HG03135 (cell line): ENCODE measurements around the gene LPP.

Source experiments
- ATAC-seq: cut with Tn5 transposase; IDR thresholded peaks from one replicate; pipeline ENCODE4 v1.9.1; 2021; ENCODE audit warnings: mild to moderate bottlenecking, moderate library complexity; ENCODE audit not compliant: unreplicated experiment

LPP gene

GRCh38 chr3:188352196-188352927, 198.4 kb downstream of the LPP start:
- no peak for ATAC-seq

GRCh38 chr3:188353426-188353825, 199.5 kb downstream of the LPP start:
- no peak for ATAC-seq

GRCh38 chr3:188358787-188359493, 205.0 kb downstream of the LPP start:
- ATAC-seq: no peak

- ATAC-seq: no peak
Observed at GRCh38 chr3:188360364-188360881, 206.5 kb downstream of the LPP start.

GRCh38 chr3:188361888-188362287, 207.9 kb downstream of the LPP start:
- no peak for ATAC-seq

GRCh38 chr3:188362405-188362831, 208.5 kb downstream of the LPP start:
- ATAC-seq: no peak

- no peak for ATAC-seq
Observed at GRCh38 chr3:188365184-188365583, 211.2 kb downstream of the LPP start.

GRCh38 chr3:188365988-188366698, 212.2 kb downstream of the LPP start:
- no peak for ATAC-seq

- ATAC-seq: no peak
Observed at GRCh38 chr3:188367678-188368077, 213.7 kb downstream of the LPP start.

GRCh38 chr3:188369526-188369925, 215.6 kb downstream of the LPP start:
- no peak for ATAC-seq

GRCh38 chr3:188370081-188370830, 216.3 kb downstream of the LPP start:
- ATAC-seq: no peak

- no peak for ATAC-seq
Observed at GRCh38 chr3:188378786-188379185, 224.8 kb downstream of the LPP start.

- no peak for ATAC-seq
Observed at GRCh38 chr3:188380252-188380651, 226.3 kb downstream of the LPP start.

GRCh38 chr3:188380722-188381121, 226.8 kb downstream of the LPP start:
- ATAC-seq: no peak

GRCh38 chr3:188383748-188384147, 229.8 kb downstream of the LPP start:
- no peak for ATAC-seq

GRCh38 chr3:188385295-188385694, 231.3 kb downstream of the LPP start:
- ATAC-seq: no peak

- peak; percentile 92 for ATAC-seq
Observed at GRCh38 chr3:188389711-188390342, 235.9 kb downstream of the LPP start.

- peak; percentile 24 for ATAC-seq
Observed at GRCh38 chr3:188390343-188390718, 236.4 kb downstream of the LPP start.

- ATAC-seq: no peak
Observed at GRCh38 chr3:188390775-188391443, 237.0 kb downstream of the LPP start.

GRCh38 chr3:188391592-188391991, 237.6 kb downstream of the LPP start:
- ATAC-seq: no peak
